Endodermal cell (in vitro differentiated cells): ENCODE data around the gene SLC1A7. TPM values are rescaled to one million over a fixed set of nuclear protein-coding genes. Genes with fewer than 3 reads are reported as not detected.
A peak's percentile ranks its signal among the peaks of the same experiment; 100 is the strongest.

Experiments used
- DNase-seq: peaks from one replicate; pipeline ENCODE4 v3.0.0-alpha.2; 2017
- H3K27ac ChIP-seq: 2 replicates; pipeline ENCODE4 v1.5.1; 2013; ENCODE audit warnings: mild to moderate bottlenecking, low read depth, low read length, moderate library complexity
- H3K27me3 ChIP-seq: 2 replicates; pipeline ENCODE4 v1.6.1; 2013; ENCODE audit warnings: mild to moderate bottlenecking, low read length, moderate library complexity; ENCODE audit not compliant: insufficient read depth, control insufficient read depth, poor library complexity, severe bottlenecking
- H3K36me3 ChIP-seq: 2 replicates; pipeline ENCODE4 v1.7.0; 2013; ENCODE audit warnings: mild to moderate bottlenecking, low read length, moderate library complexity; ENCODE audit not compliant: control insufficient read depth, insufficient read depth
- H3K4me1 ChIP-seq: one replicate; pipeline ENCODE4 v1.7.0; 2013; ENCODE audit warnings: low read length; ENCODE audit not compliant: control insufficient read depth, insufficient read depth
- H3K4me3 ChIP-seq: 2 replicates; pipeline ENCODE4 v1.5.1; 2013; ENCODE audit warnings: mild to moderate bottlenecking, low read length, moderate library complexity
- H3K9ac ChIP-seq: 2 replicates; pipeline ENCODE4 v1.6.1; 2013; ENCODE audit warnings: mild to moderate bottlenecking, low read length, moderate library complexity; ENCODE audit not compliant: poor library complexity, severe bottlenecking; ENCODE audit errors: extremely low read depth
- H3K9me3 ChIP-seq: 2 replicates; pipeline ENCODE4 v1.6.1; 2013; ENCODE audit warnings: mild to moderate bottlenecking, low read length, moderate library complexity; ENCODE audit not compliant: control insufficient read depth
- H3K27ac Mint-ChIP-seq: 2 replicates; pipeline ENCODE4 v1.8.0; 2020; ENCODE audit warnings: mixed read lengths
- H3K27me3 Mint-ChIP-seq: 2 replicates; pipeline ENCODE4 v1.8.0; 2021; ENCODE audit warnings: mild to moderate bottlenecking, mixed read lengths; ENCODE audit not compliant: insufficient read depth
- H3K36me3 Mint-ChIP-seq: 2 replicates; pipeline ENCODE4 v1.8.0; 2020; ENCODE audit warnings: low read depth, mixed read lengths
- H3K4me1 Mint-ChIP-seq: 2 replicates; pipeline ENCODE4 v1.8.0; 2020; ENCODE audit warnings: mixed read lengths
- H3K4me3 Mint-ChIP-seq: 2 replicates; pipeline ENCODE4 v1.8.0; 2020; ENCODE audit warnings: mild to moderate bottlenecking, moderate library complexity, mixed read lengths
- H3K9me3 Mint-ChIP-seq: 2 replicates; pipeline ENCODE4 v1.8.0; 2020; ENCODE audit warnings: mild to moderate bottlenecking, mixed read lengths
- WGBS, 2 experiments: methylation state at CpG; one replicate each; pipeline versions ENCODE4 v1.1.5 to v1.1.7; 2013; ENCODE audit warnings: missing lambda C conversion rate in 2 of 2, mixed read lengths in 1 of 2; ENCODE audit not compliant: insufficient coverage in 1 of 2, insufficient read length in 1 of 2; 5-methylcytosine and 5-hydroxymethylcytosine counted together
- total RNA-seq, 2 donors: library from RNA; stranded (reverse); fragmentation: NEBNext Ultra II Directional in 1 of 2; extraction: Animal tissue kit (Norgen Biotek cat#: 25700) in 1 of 2; gene quantifications; 2 replicates in 1 of 2; 3 replicates in 1 of 2; pipeline ENCODE4 v1.2.1, GENCODE V29; 2021
- TF ChIP-seq, protein P1 (sequence below): fragments of 200-600 bp; sonication (generic); conservative IDR thresholded peaks from 2 replicates; pipeline ENCODE4 v1.5.0; 2021; ENCODE audit warnings: antibody characterized with exemption, mild to moderate bottlenecking

The SLC1A7 gene
- total RNA-seq, 2 donors from 2014 or later = 1.7 to 2.3 TPM

DNA sequence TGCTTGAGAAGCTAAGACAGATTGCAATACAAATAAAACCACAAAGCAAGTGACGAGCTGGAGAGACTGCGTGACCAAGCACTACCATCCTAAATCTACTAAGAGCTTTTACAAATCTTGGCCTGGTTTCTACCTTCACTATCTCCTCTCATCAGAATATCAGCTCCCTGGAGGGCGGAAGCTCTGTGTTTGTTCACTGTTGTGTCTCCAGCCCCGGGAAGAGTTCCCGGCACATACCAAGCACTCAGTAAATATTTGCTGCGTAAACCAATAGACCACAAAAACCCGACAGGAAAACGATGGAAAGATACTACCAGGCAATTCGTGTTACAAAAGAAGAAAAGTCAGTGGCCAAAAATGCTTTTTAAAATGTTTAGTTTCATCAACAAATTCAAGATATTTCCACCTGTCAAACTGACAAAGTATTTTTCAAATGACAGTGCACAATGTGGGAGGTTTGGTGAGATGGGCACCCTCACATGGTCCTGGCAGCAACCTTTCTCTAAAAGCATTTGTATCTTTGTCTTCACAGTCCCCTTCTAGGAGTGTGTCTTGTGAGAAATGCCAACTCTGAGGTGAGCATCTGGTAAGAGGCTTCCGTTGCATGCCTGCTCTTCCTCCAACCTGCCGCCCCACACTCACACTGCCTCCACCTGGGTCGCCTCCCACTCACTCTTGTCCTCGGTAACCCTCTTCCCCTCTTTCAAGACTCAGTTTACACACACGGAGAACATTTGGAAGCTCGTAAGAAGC lies 34.7 kb downstream of the SLC1A7 start:
- Mint-ChIP-seq H3K36me3 (no peaks in the 10 kb centered on the region), H3K27me3 (peaks cover 75% of the 10 kb centered on the region), H3K27ac (peak overlapping the region; percentile 56), H3K9me3 (peaks cover 3% of the 10 kb centered on the region), H3K4me1 (peaks cover 68% of the 10 kb centered on the region), H3K4me3 (peak overlapping the region; percentile 5)
- H3K9me3 ChIP-seq = peaks cover 11% of the 10 kb centered on the region
- 61 to 77% methylated on average over 12 to 15 of the region's 15 CpGs for WGBS, 2 experiments
- peaks cover 18% of the 10 kb centered on the region for H3K4me1 ChIP-seq
- H3K27me3 ChIP-seq = peaks cover 82% of the 10 kb centered on the region
- H3K9ac ChIP-seq = no peak overlapping the region
- H3K36me3 ChIP-seq = no peaks in the 10 kb centered on the region
- no peak overlapping the region for H3K4me3 ChIP-seq
- H3K27ac ChIP-seq = no peak overlapping the region
- TF ChIP-seq, protein P1, sequence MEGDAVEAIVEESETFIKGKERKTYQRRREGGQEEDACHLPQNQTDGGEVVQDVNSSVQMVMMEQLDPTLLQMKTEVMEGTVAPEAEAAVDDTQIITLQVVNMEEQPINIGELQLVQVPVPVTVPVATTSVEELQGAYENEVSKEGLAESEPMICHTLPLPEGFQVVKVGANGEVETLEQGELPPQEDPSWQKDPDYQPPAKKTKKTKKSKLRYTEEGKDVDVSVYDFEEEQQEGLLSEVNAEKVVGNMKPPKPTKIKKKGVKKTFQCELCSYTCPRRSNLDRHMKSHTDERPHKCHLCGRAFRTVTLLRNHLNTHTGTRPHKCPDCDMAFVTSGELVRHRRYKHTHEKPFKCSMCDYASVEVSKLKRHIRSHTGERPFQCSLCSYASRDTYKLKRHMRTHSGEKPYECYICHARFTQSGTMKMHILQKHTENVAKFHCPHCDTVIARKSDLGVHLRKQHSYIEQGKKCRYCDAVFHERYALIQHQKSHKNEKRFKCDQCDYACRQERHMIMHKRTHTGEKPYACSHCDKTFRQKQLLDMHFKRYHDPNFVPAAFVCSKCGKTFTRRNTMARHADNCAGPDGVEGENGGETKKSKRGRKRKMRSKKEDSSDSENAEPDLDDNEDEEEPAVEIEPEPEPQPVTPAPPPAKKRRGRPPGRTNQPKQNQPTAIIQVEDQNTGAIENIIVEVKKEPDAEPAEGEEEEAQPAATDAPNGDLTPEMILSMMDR = no peak
- peak; percentile 68 for DNase-seq

DNA sequence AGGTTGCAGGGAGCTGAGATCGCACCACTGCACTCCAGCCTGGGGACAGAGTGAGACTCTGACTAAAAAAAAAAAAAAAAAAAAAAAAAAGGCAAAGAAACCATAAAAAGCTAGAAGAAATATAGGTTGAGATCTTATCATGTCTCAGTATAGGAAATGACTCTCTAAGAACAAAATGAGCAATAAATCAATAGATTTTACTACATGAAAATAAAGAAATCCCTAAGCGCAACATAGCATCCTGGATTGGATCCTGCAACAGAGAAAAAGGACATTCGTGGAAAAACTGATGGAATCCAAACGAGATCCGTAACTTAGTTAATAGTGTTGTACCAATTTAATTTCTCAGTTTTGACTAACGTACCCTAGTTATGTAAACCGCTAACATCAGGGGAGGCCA lies 35.3 kb downstream of the SLC1A7 start:
- Histone ChIP-seq H3K27ac (no peak overlapping the region), H3K9ac (no peak overlapping the region), H3K27me3 (peaks cover 82% of the 10 kb centered on the region), H3K36me3 (no peaks in the 10 kb centered on the region), H3K4me1 (peaks cover 18% of the 10 kb centered on the region), H3K4me3 (no peak overlapping the region), H3K9me3 (peaks cover 5% of the 10 kb centered on the region)
- H3K27ac Mint-ChIP-seq = peak overlapping the region; percentile 56
- TF ChIP-seq, protein P1 = no peak
- H3K27me3 Mint-ChIP-seq = peaks cover 69% of the 10 kb centered on the region
- H3K36me3 Mint-ChIP-seq = no peaks in the 10 kb centered on the region
- 94 to 98% methylated on average over 6 to 7 of the region's 7 CpGs for WGBS, 2 experiments
- peaks cover 68% of the 10 kb centered on the region for H3K4me1 Mint-ChIP-seq
- peak overlapping the region; percentile 5 for H3K4me3 Mint-ChIP-seq
- DNase-seq = no peak
- peaks cover 3% of the 10 kb centered on the region for H3K9me3 Mint-ChIP-seq

DNA sequence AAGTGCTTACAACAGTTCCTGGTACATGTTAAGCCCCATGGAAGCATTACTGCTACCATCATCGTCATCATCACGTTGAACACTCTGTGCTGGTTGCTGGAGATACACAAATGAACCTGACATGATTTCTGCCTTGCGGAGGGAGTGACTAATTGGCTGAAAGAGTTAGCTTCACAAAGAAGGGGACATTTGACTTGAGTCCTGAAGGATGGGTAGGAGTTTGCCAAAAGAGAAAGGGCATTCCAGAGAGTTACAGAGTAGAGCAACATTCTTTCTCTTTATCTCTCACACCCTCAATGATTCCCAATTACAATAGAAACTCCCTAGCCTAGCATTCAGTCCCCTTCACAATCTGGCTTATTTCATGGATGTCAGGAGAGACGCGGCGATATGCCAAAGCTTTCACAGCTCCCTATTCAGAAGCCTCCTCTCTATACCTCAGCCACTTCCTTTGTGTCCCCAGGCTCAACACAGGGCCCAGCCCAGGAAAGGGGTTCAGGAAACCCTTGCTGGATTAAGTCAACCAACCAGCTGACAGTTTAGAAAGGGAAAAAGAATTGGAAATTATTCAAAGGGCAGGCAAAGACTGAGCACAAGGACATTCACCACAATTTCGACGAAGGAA lies 38.0 kb downstream of the SLC1A7 start:
- peaks cover 45% of the 10 kb centered on the region for H3K4me1 Mint-ChIP-seq
- H3K27ac Mint-ChIP-seq = no peak overlapping the region
- no peak overlapping the region for H3K4me3 ChIP-seq
- 78 to 84% methylated on average over 4 to 8 of the region's 8 CpGs for WGBS, 2 experiments
- peaks cover 59% of the 10 kb centered on the region for H3K27me3 ChIP-seq
- H3K27ac ChIP-seq = peak overlapping the region; percentile 19
- no peak for DNase-seq
- H3K9me3 Mint-ChIP-seq = no peaks in the 10 kb centered on the region
- H3K4me1 ChIP-seq = peaks cover 15% of the 10 kb centered on the region
- no peak overlapping the region for H3K4me3 Mint-ChIP-seq
- TF ChIP-seq, protein P1 = no peak
- no peaks in the 10 kb centered on the region for H3K36me3 ChIP-seq
- peaks cover 42% of the 10 kb centered on the region for H3K27me3 Mint-ChIP-seq
- H3K9me3 ChIP-seq = peaks cover 17% of the 10 kb centered on the region
- H3K9ac ChIP-seq = no peak overlapping the region
- no peaks in the 10 kb centered on the region for H3K36me3 Mint-ChIP-seq
